WTC11 (cell line): ENCODE data around the gene COL19A1. TPM values are rescaled to one million over a fixed set of nuclear protein-coding genes. Genes with fewer than 3 reads are reported as not detected.

Source experiments
- ATAC-seq: fragments of 200-7000 bp; cut with Tn5 transposase; 2 replicates; pipeline ENCODE4 v1.10.0; 2021; ENCODE audit warnings: mild to moderate bottlenecking, moderate library complexity
- CTCF ChIA-PET: fragments of 300-600 bp; sonication (Branson Sonifier 250); formaldehyde crosslinking; loops from one replicate; lab custom pipeline; 2021; ENCODE audit warnings: antibody characterized with exemption; lab: Charles Lee
- POLR2A ChIA-PET: fragments of 350-600 bp; sonication (Branson Sonifier 250); formaldehyde crosslinking; loops from one replicate; lab custom pipeline; 2021; ENCODE audit warnings: antibody characterized with exemption; lab: Charles Lee
- DNase-seq: peaks from one replicate; pipeline ENCODE4 v3.0.0; 2021; ENCODE audit warnings: low spot score
- H3K27ac Mint-ChIP-seq: 2 replicates; pipeline ENCODE4 v1.8.0; 2021; ENCODE audit warnings: mixed read lengths
- H3K27me3 Mint-ChIP-seq: 2 replicates; pipeline ENCODE4 v1.8.0; 2021; ENCODE audit warnings: low read depth, mild to moderate bottlenecking, moderate library complexity, mixed read lengths
- H3K36me3 Mint-ChIP-seq: 2 replicates; pipeline ENCODE4 v1.8.0; 2021; ENCODE audit warnings: mixed read lengths
- H3K4me1 Mint-ChIP-seq: 2 replicates; pipeline ENCODE4 v1.8.0; 2022; ENCODE audit warnings: mixed read lengths
- H3K4me3 Mint-ChIP-seq: 2 replicates; pipeline ENCODE4 v1.8.0; 2021; ENCODE audit warnings: mild to moderate bottlenecking, moderate library complexity, mixed read lengths
- H3K9me3 Mint-ChIP-seq: 2 replicates; pipeline ENCODE4 v1.8.0; 2021; ENCODE audit warnings: mixed read lengths
- AR ChIP-seq: fragments of 250-450 bp; sonication (Bioruptor Pico); IDR thresholded peaks from 2 replicates; pipeline ENCODE4 v1.9.0; 2021; ENCODE audit warnings: mild to moderate bottlenecking
- ATF2 ChIP-seq: sonication (generic); formaldehyde crosslinking; IDR thresholded peaks from 2 replicates; pipeline ENCODE4 v1.8.1; 2022; ENCODE audit warnings: low read depth, missing genetic modification reagents, borderline replicate concordance
- ATF3 ChIP-seq: sonication (generic); formaldehyde crosslinking; conservative IDR thresholded peaks from 2 replicates; pipeline ENCODE4 v1.8.1; 2022; ENCODE audit warnings: mild to moderate bottlenecking, missing genetic modification reagents
- CBFB ChIP-seq: sonication (generic); formaldehyde crosslinking; IDR thresholded peaks from 2 replicates; pipeline ENCODE4 v1.8.1; 2022; ENCODE audit warnings: mild to moderate bottlenecking, low read depth, missing genetic modification reagents
- HMGA2 ChIP-seq: fragments of 250-450 bp; sonication (Bioruptor Pico); IDR thresholded peaks from 2 replicates; pipeline ENCODE4 v1.4.0; 2021; ENCODE audit warnings: mild to moderate bottlenecking, moderate library complexity
- NFATC4 ChIP-seq: fragments of 250-450 bp; sonication (Bioruptor Pico); IDR thresholded peaks from 2 replicates; pipeline ENCODE4 v1.9.0; 2021; ENCODE audit warnings: mild to moderate bottlenecking
- NFE2L1 ChIP-seq: sonication (generic); formaldehyde crosslinking; IDR thresholded peaks from 2 replicates; pipeline ENCODE4 v1.8.1; 2023; ENCODE audit warnings: missing genetic modification reagents
- NR3C1 ChIP-seq: sonication (generic); formaldehyde crosslinking; conservative IDR thresholded peaks from 2 replicates; pipeline ENCODE4 v1.8.1; 2023; ENCODE audit warnings: low read depth, mild to moderate bottlenecking, missing genetic modification reagents
- TCF7 ChIP-seq: sonication (generic); formaldehyde crosslinking; IDR thresholded peaks from 2 replicates; pipeline ENCODE4 v1.8.0; 2022; ENCODE audit warnings: mild to moderate bottlenecking, low read depth, missing genetic modification reagents, moderate library complexity
- TEAD1 ChIP-seq: sonication (generic); formaldehyde crosslinking; IDR thresholded peaks from 2 replicates; pipeline ENCODE4 v1.8.0; 2022; ENCODE audit warnings: mild to moderate bottlenecking, missing genetic modification reagents
- TEAD4 ChIP-seq: sonication (generic); formaldehyde crosslinking; IDR thresholded peaks from 2 replicates; pipeline ENCODE4 v1.8.0; 2022; ENCODE audit warnings: mild to moderate bottlenecking, missing genetic modification reagents
- ZBTB21 ChIP-seq: sonication (generic); formaldehyde crosslinking; IDR thresholded peaks from 2 replicates; pipeline ENCODE4 v1.8.1; 2023; ENCODE audit warnings: mild to moderate bottlenecking, missing genetic modification reagents, borderline replicate concordance
- ZBTB43 ChIP-seq: sonication (generic); formaldehyde crosslinking; IDR thresholded peaks from 2 replicates; pipeline ENCODE4 v1.8.1; 2023; ENCODE audit warnings: mild to moderate bottlenecking, missing genetic modification reagents
- ZNF121 ChIP-seq: sonication (generic); formaldehyde crosslinking; IDR thresholded peaks from 2 replicates; pipeline ENCODE4 v1.8.0; 2023; ENCODE audit warnings: missing genetic modification reagents
- ZNF138 ChIP-seq: sonication (generic); formaldehyde crosslinking; conservative IDR thresholded peaks from 2 replicates; pipeline ENCODE4 v1.8.1; 2022; ENCODE audit warnings: mild to moderate bottlenecking, moderate library complexity, missing genetic modification reagents
- ZNF281 ChIP-seq: sonication (generic); formaldehyde crosslinking; IDR thresholded peaks from 2 replicates; pipeline ENCODE4 v1.8.0; 2023; ENCODE audit warnings: mild to moderate bottlenecking, missing genetic modification reagents
- ZNF512 ChIP-seq: sonication (generic); formaldehyde crosslinking; IDR thresholded peaks from 2 replicates; pipeline ENCODE4 v1.8.1; 2022; ENCODE audit warnings: missing genetic modification reagents, borderline replicate concordance
- ZNF671 ChIP-seq: fragments of 250-450 bp; sonication (Bioruptor Pico); IDR thresholded peaks from 2 replicates; pipeline ENCODE4 v1.8.0; 2021; ENCODE audit warnings: mild to moderate bottlenecking
- total RNA-seq: library from RNA; stranded (reverse); gene quantifications from 3 replicates; pipeline ENCODE4 v1.2.3, GENCODE V29; 2021
- TF ChIP-seq, protein P1 (sequence below): sonication (generic); formaldehyde crosslinking; IDR thresholded peaks from 2 replicates; pipeline ENCODE4 v1.8.1; 2022; ENCODE audit warnings: low read depth, mild to moderate bottlenecking, moderate library complexity, missing genetic modification reagents, borderline replicate concordance
- TF ChIP-seq, protein P2 (sequence below): sonication (generic); formaldehyde crosslinking; IDR thresholded peaks from 2 replicates; pipeline ENCODE4 v1.8.1; 2022; ENCODE audit warnings: mild to moderate bottlenecking, missing genetic modification reagents, moderate library complexity, borderline replicate concordance

COL19A1 gene
- total RNA-seq, 1 experiment from 2014 or later: not detected

GRCh38 chr6:69901361-69901760, 35.0 kb downstream of the COL19A1 start:
- Mint-ChIP-seq H3K27ac (no peak overlapping the region), H3K27me3 (no peaks in the 10 kb centered on the region), H3K4me3 (no peak overlapping the region), H3K4me1 (no peaks in the 10 kb centered on the region), H3K36me3 (no peaks in the 10 kb centered on the region)
- ATAC-seq (no peak), DNase-seq (no peak)
- ChIA-PET POLR2A (no interaction called here), CTCF (interaction anchor here (0.7 kb wide), 1 partner anchor 34 kb away, joined by 3 read pairs; no protein-coding TSS in a partner anchor)
- TF ChIP-seq, protein P1, sequence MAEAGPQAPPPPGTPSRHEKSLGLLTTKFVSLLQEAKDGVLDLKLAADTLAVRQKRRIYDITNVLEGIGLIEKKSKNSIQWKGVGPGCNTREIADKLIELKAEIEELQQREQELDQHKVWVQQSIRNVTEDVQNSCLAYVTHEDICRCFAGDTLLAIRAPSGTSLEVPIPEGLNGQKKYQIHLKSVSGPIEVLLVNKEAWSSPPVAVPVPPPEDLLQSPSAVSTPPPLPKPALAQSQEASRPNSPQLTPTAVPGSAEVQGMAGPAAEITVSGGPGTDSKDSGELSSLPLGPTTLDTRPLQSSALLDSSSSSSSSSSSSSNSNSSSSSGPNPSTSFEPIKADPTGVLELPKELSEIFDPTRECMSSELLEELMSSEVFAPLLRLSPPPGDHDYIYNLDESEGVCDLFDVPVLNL (CRISPR knock-in tag): no peak
- TF ChIP-seq ZNF512 (CRISPR knock-in tag) (no peak), ZNF138 (CRISPR knock-in tag) (no peak), ZBTB21 (CRISPR knock-in tag) (no peak), NR3C1 (CRISPR knock-in tag) (no peak), ZNF281 (CRISPR knock-in tag) (no peak), NFE2L1 (CRISPR knock-in tag) (no peak), TCF7 (no peak), CBFB (no peak), ZBTB43 (no peak), NFATC4 (no peak), ZNF121 (CRISPR knock-in tag) (no peak), AR (CRISPR knock-in tag) (no peak), HMGA2 (CRISPR knock-in tag) (no peak), ATF3 (CRISPR knock-in tag) (no peak), ATF2 (CRISPR knock-in tag) (no peak), TEAD1 (CRISPR knock-in tag) (no peak), TEAD4 (CRISPR knock-in tag) (no peak), ZNF671 (CRISPR knock-in tag) (no peak)
- TF ChIP-seq, protein P2, sequence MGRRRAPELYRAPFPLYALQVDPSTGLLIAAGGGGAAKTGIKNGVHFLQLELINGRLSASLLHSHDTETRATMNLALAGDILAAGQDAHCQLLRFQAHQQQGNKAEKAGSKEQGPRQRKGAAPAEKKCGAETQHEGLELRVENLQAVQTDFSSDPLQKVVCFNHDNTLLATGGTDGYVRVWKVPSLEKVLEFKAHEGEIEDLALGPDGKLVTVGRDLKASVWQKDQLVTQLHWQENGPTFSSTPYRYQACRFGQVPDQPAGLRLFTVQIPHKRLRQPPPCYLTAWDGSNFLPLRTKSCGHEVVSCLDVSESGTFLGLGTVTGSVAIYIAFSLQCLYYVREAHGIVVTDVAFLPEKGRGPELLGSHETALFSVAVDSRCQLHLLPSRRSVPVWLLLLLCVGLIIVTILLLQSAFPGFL (CRISPR knock-in tag): no peak
- TF ChIP-seq, all 79 proteins: peak for 0
- H3K9me3 Mint-ChIP-seq: no peaks in the 10 kb centered on the region
